Fibroblast of mammary gland (primary cell): ENCODE results near the gene CD7.

Experiments used
- DNase-seq: peaks from one replicate; pipeline ENCODE4 v3.0.0-alpha.2; 2010; ENCODE audit warnings: low read depth
- H3K4me3 ChIP-seq: 2 replicates; pipeline ENCODE4 v1.5.1; 2011; ENCODE audit warnings: low read depth, mild to moderate bottlenecking, low read length, moderate library complexity; ENCODE audit not compliant: control insufficient read depth
- TF ChIP-seq, protein P1 (sequence below): conservative IDR thresholded peaks from 2 replicates; pipeline ENCODE4 v1.5.1; 2011; ENCODE audit warnings: low read depth, low read length, inconsistent platforms; ENCODE audit not compliant: control insufficient read depth, insufficient read depth

The CD7 gene

DNA sequence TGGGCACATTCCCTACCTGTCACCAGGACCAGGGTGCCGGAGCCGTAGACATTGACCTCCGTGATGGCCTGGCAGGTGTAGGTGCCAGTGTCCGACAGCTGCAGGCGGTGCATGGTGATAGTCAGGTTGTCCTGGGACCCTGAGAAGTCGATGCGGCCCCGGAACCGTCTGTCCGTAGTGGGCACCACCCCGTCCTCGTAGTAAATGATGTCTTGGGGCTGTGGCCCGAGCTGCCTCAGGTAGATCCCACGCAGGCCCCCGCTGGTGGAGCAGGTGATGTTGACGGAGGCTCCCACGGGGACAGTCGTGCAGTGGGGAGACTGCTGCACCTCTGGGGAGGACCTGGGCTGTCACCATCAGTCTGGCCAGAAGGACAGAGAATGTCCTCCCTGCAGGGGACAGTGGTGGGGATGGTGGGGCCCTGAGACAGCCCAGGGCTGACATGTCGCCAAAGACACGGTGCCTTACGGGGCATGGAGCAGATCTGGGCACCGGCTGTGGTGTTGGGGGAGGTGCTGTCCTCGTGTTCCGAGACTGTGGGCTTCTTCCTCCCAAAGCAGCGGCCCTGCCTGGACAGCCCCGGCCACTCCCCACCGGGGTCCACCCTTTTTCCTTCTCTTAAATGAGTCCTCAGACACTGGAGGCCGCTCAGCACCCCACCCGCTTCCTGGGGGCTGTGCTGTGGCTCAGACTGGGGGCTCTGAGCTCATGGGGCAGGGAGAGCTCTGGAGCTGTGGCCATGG, 586 bp downstream of the CD7 start:
- TF ChIP-seq, protein P1, sequence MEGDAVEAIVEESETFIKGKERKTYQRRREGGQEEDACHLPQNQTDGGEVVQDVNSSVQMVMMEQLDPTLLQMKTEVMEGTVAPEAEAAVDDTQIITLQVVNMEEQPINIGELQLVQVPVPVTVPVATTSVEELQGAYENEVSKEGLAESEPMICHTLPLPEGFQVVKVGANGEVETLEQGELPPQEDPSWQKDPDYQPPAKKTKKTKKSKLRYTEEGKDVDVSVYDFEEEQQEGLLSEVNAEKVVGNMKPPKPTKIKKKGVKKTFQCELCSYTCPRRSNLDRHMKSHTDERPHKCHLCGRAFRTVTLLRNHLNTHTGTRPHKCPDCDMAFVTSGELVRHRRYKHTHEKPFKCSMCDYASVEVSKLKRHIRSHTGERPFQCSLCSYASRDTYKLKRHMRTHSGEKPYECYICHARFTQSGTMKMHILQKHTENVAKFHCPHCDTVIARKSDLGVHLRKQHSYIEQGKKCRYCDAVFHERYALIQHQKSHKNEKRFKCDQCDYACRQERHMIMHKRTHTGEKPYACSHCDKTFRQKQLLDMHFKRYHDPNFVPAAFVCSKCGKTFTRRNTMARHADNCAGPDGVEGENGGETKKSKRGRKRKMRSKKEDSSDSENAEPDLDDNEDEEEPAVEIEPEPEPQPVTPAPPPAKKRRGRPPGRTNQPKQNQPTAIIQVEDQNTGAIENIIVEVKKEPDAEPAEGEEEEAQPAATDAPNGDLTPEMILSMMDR: no peak
- no peak for DNase-seq
- H3K4me3 ChIP-seq: no peak overlapping the region

DNA sequence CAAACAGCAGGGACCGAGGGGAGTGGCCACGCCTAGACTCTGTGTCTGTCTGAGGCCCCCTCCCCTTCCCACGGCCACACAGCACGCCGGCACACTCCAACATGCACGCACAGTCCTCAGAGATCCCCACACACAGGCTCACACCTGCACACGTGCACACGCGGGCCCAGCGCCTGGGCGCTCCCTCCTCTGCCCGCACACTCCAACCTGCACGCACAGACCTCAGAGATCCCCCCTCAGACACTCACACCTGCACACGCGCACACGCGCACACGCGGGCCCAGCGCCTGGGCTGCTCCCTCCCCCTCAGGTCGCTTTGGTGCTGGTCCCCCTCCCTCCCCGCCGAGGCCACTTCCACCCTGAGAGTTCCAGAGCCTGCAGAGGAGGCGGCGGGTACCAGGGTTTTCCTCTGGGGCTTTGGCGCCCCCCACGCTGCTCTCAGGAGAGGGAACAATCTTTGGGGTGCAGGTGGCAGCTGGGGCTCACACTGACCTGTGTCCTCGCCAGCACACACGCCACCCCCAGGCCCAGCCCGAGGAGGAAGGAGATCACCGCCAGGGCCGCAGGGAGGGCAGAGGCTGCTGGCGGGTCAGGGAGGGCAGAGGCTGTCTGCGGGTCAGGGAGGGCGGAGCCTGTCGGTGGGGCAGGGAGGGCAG, 1.6 kb downstream of the CD7 start:
- TF ChIP-seq, protein P1: no peak
- H3K4me3 ChIP-seq: no peak overlapping the region
- DNase-seq: no peak

DNA sequence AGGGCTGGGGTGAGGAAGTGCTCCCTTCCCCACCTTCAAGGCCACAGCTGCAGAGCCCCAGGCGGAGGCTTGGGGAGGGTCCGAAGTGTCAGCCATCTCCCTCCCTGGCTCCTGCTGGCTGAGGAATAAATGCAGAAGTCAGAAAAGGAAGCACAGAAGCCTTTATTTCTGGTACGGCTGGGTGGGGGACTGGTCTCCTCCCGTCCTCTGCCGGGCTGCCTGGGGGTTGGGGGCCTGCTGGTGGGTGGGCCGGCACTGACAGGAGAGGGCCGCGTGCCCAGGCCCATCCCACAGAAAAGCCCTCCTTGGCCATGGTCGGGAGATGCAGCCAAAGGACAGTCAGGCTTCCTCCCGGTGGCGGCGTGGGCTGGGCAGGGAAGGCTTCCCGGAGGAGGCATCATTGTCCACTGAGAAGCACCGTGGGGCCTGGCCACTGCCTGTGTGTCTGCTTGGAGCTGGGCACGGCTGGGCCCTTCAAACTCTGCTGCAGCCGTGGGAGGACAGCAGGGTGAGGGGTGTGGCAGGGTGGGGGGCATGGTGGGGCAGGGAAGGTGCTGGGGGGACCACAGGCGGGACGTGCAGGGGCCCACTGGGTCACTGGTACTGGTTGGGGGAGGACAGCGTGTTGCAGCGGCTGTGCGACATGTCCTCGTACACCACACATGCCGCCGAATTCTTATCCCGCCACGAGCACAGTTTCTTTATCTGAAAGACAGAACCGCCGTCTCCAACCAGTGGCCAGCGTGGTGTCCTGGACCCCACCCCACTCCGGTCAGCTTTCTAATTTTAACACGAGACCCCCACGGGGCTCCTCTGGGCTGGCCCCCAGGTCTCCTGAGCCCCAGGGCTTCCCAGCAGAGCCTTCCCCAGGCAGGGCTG, 2.4 kb downstream of the CD7 start:
- TF ChIP-seq, protein P1: no peak
- no peak for DNase-seq
- H3K4me3 ChIP-seq: no peak overlapping the region

DNA sequence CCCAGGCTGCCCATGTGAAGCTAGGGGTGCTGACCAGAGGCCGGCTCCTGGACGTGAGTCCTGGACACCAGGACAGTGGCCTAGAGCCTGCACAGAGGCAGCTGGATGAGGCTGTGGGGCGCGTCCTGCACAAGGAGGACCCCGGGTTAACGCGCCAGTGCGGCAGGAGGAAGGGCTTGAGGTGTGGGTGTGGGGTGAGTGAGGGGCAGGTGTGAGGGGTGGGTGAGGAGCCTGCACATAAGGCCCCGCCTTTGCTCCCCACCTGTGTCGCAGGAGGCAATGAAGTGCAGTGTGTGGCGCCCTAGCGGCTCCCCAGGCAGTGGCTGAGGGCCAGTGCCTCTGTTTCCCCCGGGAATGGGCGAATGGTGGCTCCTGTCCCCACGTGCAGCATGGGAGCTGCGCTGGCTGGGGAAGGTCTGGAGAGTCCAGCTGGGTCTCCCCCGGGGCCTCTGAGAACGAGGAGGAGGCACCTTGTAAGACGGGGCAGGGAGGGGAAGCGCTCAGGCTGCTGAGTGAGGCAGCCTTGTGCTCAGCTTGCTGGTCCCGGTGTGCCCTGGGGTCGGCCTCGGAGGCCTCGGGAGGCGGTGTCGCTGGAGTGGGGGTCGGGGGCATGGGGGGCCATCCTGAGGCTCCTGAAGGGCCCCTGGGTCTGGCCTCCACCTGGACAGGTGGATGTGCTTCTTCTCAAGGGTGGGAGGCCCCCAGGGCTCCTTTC, 3.2 kb downstream of the CD7 start:
- TF ChIP-seq, protein P1: no peak
- no peak overlapping the region for H3K4me3 ChIP-seq
- no peak for DNase-seq

- TF ChIP-seq, protein P1: no peak
- DNase-seq: no peak
- no peak overlapping the region for H3K4me3 ChIP-seq
Measured at GRCh38 chr17:82313195-82314011, 4.0 kb downstream of the CD7 start.
